LNCaP clone FGC (cell line): ENCODE results near the gene ETV1.

Source experiments
- DNase-seq: peaks from one replicate; pipeline ENCODE4 v3.0.0-alpha.2; 2011; ENCODE audit warnings: low read depth
- H3K4me3 ChIP-seq: 2 replicates; pipeline ENCODE4 v1.5.1; 2011; ENCODE audit warnings: mild to moderate bottlenecking, low read depth, low read length, control low read depth
- TF ChIP-seq, protein P1 (sequence below): IDR thresholded peaks from 2 replicates; pipeline ENCODE4 v1.5.1; 2012; ENCODE audit warnings: mild to moderate bottlenecking; ENCODE audit not compliant: control insufficient read depth, insufficient read depth; ENCODE audit errors: extremely low read depth

The ETV1 gene

DNA sequence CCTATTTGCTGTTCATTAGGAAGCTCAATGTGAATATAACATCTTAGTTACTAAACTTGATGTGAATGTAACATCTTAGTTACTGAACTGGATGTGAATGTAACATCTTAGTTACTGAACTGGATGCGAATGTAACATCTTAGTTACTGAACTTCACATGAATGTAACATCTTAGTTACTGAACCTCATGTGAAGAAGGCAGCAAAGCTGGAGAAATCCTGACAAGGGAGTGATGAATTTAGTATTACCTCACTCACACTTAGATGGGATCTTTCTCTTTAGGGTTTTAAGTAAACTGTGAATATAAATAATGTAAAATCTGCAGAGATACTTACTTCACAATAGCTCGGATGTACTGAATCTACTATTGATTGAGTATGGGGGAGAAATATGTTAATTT is 73.6 kb downstream of the ETV1 start:
- H3K4me3 ChIP-seq = no peak overlapping the region
- TF ChIP-seq, protein P1, sequence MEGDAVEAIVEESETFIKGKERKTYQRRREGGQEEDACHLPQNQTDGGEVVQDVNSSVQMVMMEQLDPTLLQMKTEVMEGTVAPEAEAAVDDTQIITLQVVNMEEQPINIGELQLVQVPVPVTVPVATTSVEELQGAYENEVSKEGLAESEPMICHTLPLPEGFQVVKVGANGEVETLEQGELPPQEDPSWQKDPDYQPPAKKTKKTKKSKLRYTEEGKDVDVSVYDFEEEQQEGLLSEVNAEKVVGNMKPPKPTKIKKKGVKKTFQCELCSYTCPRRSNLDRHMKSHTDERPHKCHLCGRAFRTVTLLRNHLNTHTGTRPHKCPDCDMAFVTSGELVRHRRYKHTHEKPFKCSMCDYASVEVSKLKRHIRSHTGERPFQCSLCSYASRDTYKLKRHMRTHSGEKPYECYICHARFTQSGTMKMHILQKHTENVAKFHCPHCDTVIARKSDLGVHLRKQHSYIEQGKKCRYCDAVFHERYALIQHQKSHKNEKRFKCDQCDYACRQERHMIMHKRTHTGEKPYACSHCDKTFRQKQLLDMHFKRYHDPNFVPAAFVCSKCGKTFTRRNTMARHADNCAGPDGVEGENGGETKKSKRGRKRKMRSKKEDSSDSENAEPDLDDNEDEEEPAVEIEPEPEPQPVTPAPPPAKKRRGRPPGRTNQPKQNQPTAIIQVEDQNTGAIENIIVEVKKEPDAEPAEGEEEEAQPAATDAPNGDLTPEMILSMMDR = no peak
- no peak for DNase-seq

GRCh38 chr7:13912715-13913278 is 76.7 kb downstream of the ETV1 start:
- TF ChIP-seq, protein P1 = no peak
- no peak for DNase-seq
- H3K4me3 ChIP-seq = no peak overlapping the region

- DNase-seq = peak; percentile 22
- TF ChIP-seq, protein P1 = no peak
- H3K4me3 ChIP-seq = no peak overlapping the region
Measured at GRCh38 chr7:13911909-13912308, 77.6 kb downstream of the ETV1 start.

- no peak overlapping the region for H3K4me3 ChIP-seq
- TF ChIP-seq, protein P1 = no peak
- no peak for DNase-seq
Measured at GRCh38 chr7:13910805-13911551, 78.5 kb downstream of the ETV1 start.

DNA sequence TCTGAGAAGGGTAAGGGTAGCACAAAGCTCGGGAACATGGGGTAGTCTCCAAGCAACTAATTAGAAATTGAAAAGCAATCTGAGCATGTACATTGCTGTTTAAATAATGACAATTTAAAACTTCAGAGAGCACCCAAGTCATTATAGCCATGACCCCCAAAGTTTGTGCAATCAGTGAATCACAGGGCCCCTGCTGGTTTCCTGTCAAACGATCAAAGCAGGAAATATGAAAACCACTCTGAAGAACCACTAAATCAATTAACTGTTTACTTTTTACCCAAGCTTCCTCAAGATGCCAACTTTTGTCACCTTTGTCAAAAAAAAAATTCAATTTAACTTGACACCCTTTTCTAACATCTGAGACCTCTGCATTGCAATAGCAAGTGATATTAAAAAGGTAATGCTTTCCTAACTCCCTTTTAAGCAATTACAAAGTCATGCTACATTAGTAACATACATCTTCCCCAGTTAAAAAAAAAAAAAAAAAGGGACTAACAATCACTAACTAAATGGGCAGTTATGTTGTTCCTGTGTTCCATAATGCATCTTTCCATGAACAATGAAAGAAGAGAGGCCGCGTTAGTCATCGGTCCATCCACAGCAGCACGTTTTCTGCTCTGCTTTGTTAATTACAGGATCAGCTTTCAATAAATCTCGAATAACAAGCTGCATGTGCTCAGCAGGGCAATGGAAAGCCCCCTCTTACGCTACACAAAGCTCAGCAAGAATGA is 80.6 kb downstream of the ETV1 start:
- H3K4me3 ChIP-seq = no peak overlapping the region
- DNase-seq = no peak
- TF ChIP-seq, protein P1 = no peak

DNA sequence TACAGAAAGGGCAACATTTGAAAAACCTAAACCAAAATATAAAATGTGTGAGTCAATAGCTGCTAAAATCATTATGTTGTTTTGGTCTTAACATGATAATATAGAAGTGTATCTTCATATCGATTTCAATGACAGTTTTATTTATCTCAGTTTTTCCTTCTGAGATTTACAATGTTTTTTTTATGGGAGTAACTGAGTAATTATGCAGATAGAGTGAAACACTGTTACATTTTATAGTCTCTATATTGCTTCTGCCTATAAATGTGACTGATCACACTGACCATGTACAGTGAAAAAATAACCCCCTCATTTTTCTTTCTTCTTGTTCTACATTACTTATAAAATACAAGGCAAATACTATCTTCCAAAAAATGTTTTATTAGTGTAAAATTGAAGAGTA is 81.6 kb downstream of the ETV1 start:
- DNase-seq = no peak
- TF ChIP-seq, protein P1 = no peak
- H3K4me3 ChIP-seq = no peak overlapping the region
